GM03348 (cell line): ENCODE data around the gene PCTP.

Experiments used
- DNase-seq: peaks from one replicate; pipeline ENCODE4 v3.0.0; 2012; ENCODE audit warnings: low spot score

Gene PCTP

GRCh38 chr17:55757659-55758058 lies 6.8 kb downstream of the PCTP start:
- no peak for DNase-seq

GRCh38 chr17:55758171-55758570 lies 7.3 kb downstream of the PCTP start:
- no peak for DNase-seq

GRCh38 chr17:55760643-55761355 lies 9.9 kb downstream of the PCTP start:
- no peak for DNase-seq

GRCh38 chr17:55762086-55762858 lies 11.4 kb downstream of the PCTP start:
- no peak for DNase-seq

- DNase-seq: no peak
Measured at GRCh38 chr17:55763856-55764255, 13.0 kb downstream of the PCTP start.

GRCh38 chr17:55764610-55765009 lies 13.8 kb downstream of the PCTP start:
- DNase-seq: no peak

GRCh38 chr17:55765472-55765871 lies 14.6 kb downstream of the PCTP start:
- no peak for DNase-seq

GRCh38 chr17:55768936-55769624 lies 18.2 kb downstream of the PCTP start:
- peak; percentile 31 for DNase-seq

GRCh38 chr17:55769625-55770000 lies 18.8 kb downstream of the PCTP start:
- peak; percentile 71 for DNase-seq

- peak; percentile 75 for DNase-seq
Measured at GRCh38 chr17:55770196-55770870, 19.5 kb downstream of the PCTP start.

GRCh38 chr17:55772086-55772485 lies 21.2 kb downstream of the PCTP start:
- no peak for DNase-seq

- DNase-seq: no peak
Measured at GRCh38 chr17:55773671-55774070, 22.8 kb downstream of the PCTP start.

GRCh38 chr17:55774846-55775271 lies 24.0 kb downstream of the PCTP start:
- DNase-seq: no peak

GRCh38 chr17:55776271-55776670 lies 25.4 kb downstream of the PCTP start:
- no peak for DNase-seq

- no peak for DNase-seq
Measured at GRCh38 chr17:55777471-55777971, 26.7 kb downstream of the PCTP start.

GRCh38 chr17:55778389-55779118 lies 27.7 kb downstream of the PCTP start:
- DNase-seq: no peak

GRCh38 chr17:55783684-55784245 lies 32.9 kb downstream of the PCTP start:
- DNase-seq: peak; percentile 50

- DNase-seq: no peak
Measured at GRCh38 chr17:55784666-55785065, 33.8 kb downstream of the PCTP start.

GRCh38 chr17:55785181-55785580 lies 34.3 kb downstream of the PCTP start:
- no peak for DNase-seq

- DNase-seq: no peak
Measured at GRCh38 chr17:55793272-55793671, 42.4 kb downstream of the PCTP start.
